H1 (cell line): ENCODE measurements around the gene UBL4B. TPM values are rescaled to one million over a fixed set of nuclear protein-coding genes. Genes with fewer than 3 reads are reported as not detected.

Experiments used
- CTCF ChIA-PET: fragments of 300-600 bp; sonication (Branson Sonifier 250); formaldehyde crosslinking; loops from one replicate; lab custom pipeline; 2021; ENCODE audit not compliant: partially characterized antibody; lab: Charles Lee
- POLR2A ChIA-PET: fragments of 300-600 bp; sonication (Branson Sonifier 250); formaldehyde crosslinking; loops from one replicate; lab custom pipeline; 2021; ENCODE audit warnings: inconsistent platforms; ENCODE audit not compliant: partially characterized antibody; lab: Charles Lee
- DNase-seq, 2 experiments: peaks; one replicate each; pipeline versions ENCODE4 v3.0.0 to v3.0.0-alpha.2; 2010 to 2022; ENCODE audit warnings: low spot score in 2 of 2, low read depth in 1 of 2, mixed read lengths in 1 of 2
- FAIRE-seq: peaks from 2 replicates; lab custom pipeline; 2011; peaks lifted over from hg19 to GRCh38; lab: Jason Lieb, UNC
- H2AFZ ChIP-seq: 2 replicates; pipeline ENCODE4 v1.8.1; 2012; ENCODE audit warnings: low read length, inconsistent platforms
- H2AK5ac ChIP-seq: 2 replicates; pipeline ENCODE4 v1.6.1; 2013; ENCODE audit warnings: low read depth, low read length
- H2BK120ac ChIP-seq: replicated peaks from 2 replicates; pipeline ENCODE3; 2013; ENCODE audit warnings: low read depth, low read length, inconsistent platforms
- H2BK12ac ChIP-seq: 2 replicates; pipeline ENCODE4 v1.6.1; 2013; ENCODE audit warnings: low read depth, low read length
- H2BK15ac ChIP-seq: 2 replicates; pipeline ENCODE4 v1.6.1; 2013; ENCODE audit warnings: low read length
- H2BK20ac ChIP-seq: 2 replicates; pipeline ENCODE4 v1.6.1; 2013; ENCODE audit warnings: low read length
- H2BK5ac ChIP-seq: 2 replicates; pipeline ENCODE4 v1.6.1; 2013; ENCODE audit warnings: low read depth, low read length
- H3K14ac ChIP-seq: 2 replicates; pipeline ENCODE4 v1.6.1; 2013; ENCODE audit warnings: inconsistent platforms; ENCODE audit not compliant: insufficient read length
- H3K18ac ChIP-seq: 2 replicates; pipeline ENCODE4 v1.6.1; 2013; ENCODE audit warnings: low read length; ENCODE audit errors: extremely low read depth
- H3K23ac ChIP-seq: 2 replicates; pipeline ENCODE4 v1.6.1; 2013; ENCODE audit warnings: inconsistent platforms; ENCODE audit not compliant: insufficient read length
- H3K23me2 ChIP-seq: 2 replicates; pipeline ENCODE4 v1.6.1; 2013; ENCODE audit warnings: low read depth, low read length
- H3K27ac ChIP-seq: 2 replicates; pipeline ENCODE4 v1.6.1; 2011; ENCODE audit warnings: low read depth, low read length, inconsistent platforms
- H3K27me3 ChIP-seq, 4 experiments: replicated peaks in 1 of 4; 1 replicate in 1 of 4; 2 replicates in 3 of 4; pipeline versions ENCODE4 v1.6.1 to v1.8.1; 2011 to 2013; ENCODE audit warnings: low read length in 3 of 4, mild to moderate bottlenecking in 3 of 4, inconsistent platforms in 2 of 4, mixed read lengths in 2 of 4, moderate library complexity in 1 of 4; ENCODE audit not compliant: control insufficient read depth in 3 of 4, insufficient read depth in 3 of 4; ENCODE audit errors: extremely low read depth in 1 of 4
- H3K36me3 ChIP-seq, 4 experiments: 2 replicates each; pipeline versions ENCODE4 v1.6.1 to v1.8.1; 2011 to 2013; ENCODE audit warnings: mild to moderate bottlenecking in 4 of 4, low read length in 3 of 4, moderate library complexity in 2 of 4, control low read depth in 1 of 4, inconsistent platforms in 1 of 4; ENCODE audit not compliant: insufficient read depth in 4 of 4, control insufficient read depth in 2 of 4
- H3K4ac ChIP-seq: replicated peaks from 2 replicates; pipeline ENCODE3; 2013; ENCODE audit warnings: low read length, low read depth, mixed read lengths, inconsistent platforms; ENCODE audit not compliant: insufficient read length
- H3K4me1 ChIP-seq, 4 experiments: replicated peaks in 1 of 4; 1 replicate in 1 of 4; 2 replicates in 3 of 4; pipeline versions ENCODE4 v1.6.1 to v1.8.1; 2011 to 2013; ENCODE audit warnings: low read length in 3 of 4, inconsistent platforms in 2 of 4, mixed read lengths in 1 of 4; ENCODE audit not compliant: insufficient read depth in 4 of 4, control insufficient read depth in 3 of 4
- H3K4me2 ChIP-seq, 2 experiments: 2 replicates each; pipeline versions ENCODE4 v1.6.1 to v1.8.1; 2011 to 2013; ENCODE audit warnings: low read depth in 2 of 2, low read length in 2 of 2, control low read depth in 1 of 2, inconsistent platforms in 1 of 2, mild to moderate bottlenecking in 1 of 2; ENCODE audit not compliant: insufficient read depth in 1 of 2
- H3K4me3 ChIP-seq, 4 experiments: fragments of 200-600, 300-600 bp in 1 of 4; sonication (generic), shearing (Covaris generic), sonication (Bioruptor Twin) in 1 of 4; 2 replicates each; pipeline versions ENCODE4 v1.5.1 to v1.8.1; 2011 to 2016; ENCODE audit warnings: low read length in 4 of 4, low read depth in 3 of 4, control low read depth in 2 of 4, inconsistent platforms in 2 of 4, mild to moderate bottlenecking in 2 of 4, mixed read lengths in 1 of 4, moderate library complexity in 1 of 4; ENCODE audit not compliant: insufficient read depth in 2 of 4; ENCODE audit errors: extremely low read depth in 1 of 4
- H3K56ac ChIP-seq: replicated peaks from 2 replicates; pipeline ENCODE3; 2013; ENCODE audit warnings: low read depth, mild to moderate bottlenecking, mixed read lengths, low read length, inconsistent platforms; ENCODE audit not compliant: insufficient read length
- H3K79me1 ChIP-seq: 2 replicates; pipeline ENCODE4 v1.6.1; 2013; ENCODE audit warnings: low read depth, low read length, control low read depth
- H3K79me2 ChIP-seq, 2 experiments: 2 replicates each; pipeline versions ENCODE4 v1.6.1 to v1.8.1; 2012 to 2013; ENCODE audit warnings: low read length in 2 of 2, mild to moderate bottlenecking in 2 of 2, inconsistent platforms in 1 of 2; ENCODE audit not compliant: insufficient read depth in 2 of 2, control insufficient read depth in 1 of 2
- H3K9ac ChIP-seq, 4 experiments: replicated peaks in 1 of 4; 1 replicate in 1 of 4; 2 replicates in 3 of 4; pipeline versions ENCODE4 v1.6.1 to v1.8.1; 2011 to 2013; ENCODE audit warnings: low read depth in 3 of 4, low read length in 3 of 4, control low read depth in 2 of 4, mild to moderate bottlenecking in 2 of 4, moderate library complexity in 2 of 4, inconsistent platforms in 1 of 4; ENCODE audit errors: extremely low read depth in 1 of 4
- H3K9me3 ChIP-seq, 2 experiments: 2 replicates each; pipeline versions ENCODE4 v1.6.1 to v1.8.1; 2012 to 2013; ENCODE audit warnings: mild to moderate bottlenecking in 2 of 2, moderate library complexity in 2 of 2, control low read depth in 1 of 2, inconsistent platforms in 1 of 2, low read depth in 1 of 2, low read length in 1 of 2, mixed read lengths in 1 of 2; ENCODE audit not compliant: insufficient read depth in 2 of 2
- H4K20me1 ChIP-seq, 2 experiments: replicated peaks in 1 of 2; 2 replicates each; pipeline versions ENCODE3 to v1.8.1; 2011 to 2013; ENCODE audit warnings: inconsistent platforms in 2 of 2, low read length in 2 of 2, mild to moderate bottlenecking in 1 of 2; ENCODE audit not compliant: insufficient read depth in 2 of 2, control insufficient read depth in 1 of 2
- H4K5ac ChIP-seq: 2 replicates; pipeline ENCODE4 v1.6.1; 2013; ENCODE audit warnings: low read length, low read depth, mixed read lengths, inconsistent platforms; ENCODE audit not compliant: insufficient read length
- H4K8ac ChIP-seq: 2 replicates; pipeline ENCODE4 v1.8.0; 2013; ENCODE audit warnings: mild to moderate bottlenecking, moderate library complexity, low read length, inconsistent platforms; ENCODE audit not compliant: insufficient read depth; ENCODE audit errors: extremely low read depth
- H4K91ac ChIP-seq: replicated peaks from 2 replicates; pipeline ENCODE3; 2013; ENCODE audit warnings: low read length, mixed read lengths, inconsistent platforms; ENCODE audit not compliant: insufficient read length
- ASH2L ChIP-seq: fragments of 200-600, 300-600 bp; sonication (generic); IDR thresholded peaks from one replicate; pipeline ENCODE4 v1.7.1; 2017; ENCODE audit warnings: low read length
- BRCA1 ChIP-seq: IDR thresholded peaks from 2 replicates; pipeline ENCODE4 v1.6.1; 2012; ENCODE audit warnings: low read depth, low read length, improper control_type of control experiment
- FOSL1 ChIP-seq: IDR thresholded peaks from 2 replicates; pipeline ENCODE4 v1.6.1; 2011; ENCODE audit warnings: mild to moderate bottlenecking, low read depth, low read length, moderate library complexity; ENCODE audit not compliant: insufficient read depth
- JUN ChIP-seq: IDR thresholded peaks from 2 replicates; pipeline ENCODE4 v1.6.1; 2011; ENCODE audit warnings: low read depth, mild to moderate bottlenecking, improper control_type of control experiment, low read length
- KDM1A ChIP-seq: fragments of 200-600, 300-600 bp; sonication (generic); IDR thresholded peaks from 2 replicates; pipeline ENCODE4 v1.7.1; 2016; ENCODE audit warnings: mild to moderate bottlenecking, low read length, borderline replicate concordance
- NANOG ChIP-seq: IDR thresholded peaks from 2 replicates; pipeline ENCODE4 v1.6.1; 2011; ENCODE audit warnings: low read length, low read depth, mild to moderate bottlenecking, inconsistent platforms; ENCODE audit not compliant: insufficient read depth, poor library complexity, severe bottlenecking
- SUZ12 ChIP-seq: fragments of 200-600 bp; sonication (generic); IDR thresholded peaks from 2 replicates; pipeline ENCODE4 v1.6.1; 2012; ENCODE audit warnings: mild to moderate bottlenecking, inconsistent platforms, low read length, moderate library complexity, mixed read lengths
- TAF1 ChIP-seq: IDR thresholded peaks from 2 replicates; pipeline ENCODE4 v1.6.1; 2011; ENCODE audit warnings: mild to moderate bottlenecking, low read depth, low read length
- ZNF274 ChIP-seq: IDR thresholded peaks from 2 replicates; pipeline ENCODE4 v1.7.0; 2012; ENCODE audit warnings: low read length, borderline replicate concordance; ENCODE audit errors: extremely low read depth
- WGBS, 2 experiments: shearing (Covaris generic) in 1 of 2; methylation state at CpG; one replicate each; pipeline versions ENCODE4 v1.1.6 to v1.1.7; 2013 to 2015; ENCODE audit warnings: low lambda C conversion rate in 2 of 2, mixed read lengths in 2 of 2, inconsistent platforms in 1 of 2, low coverage in 1 of 2, missing lambda C conversion rate in 1 of 2; ENCODE audit not compliant: insufficient replicate concordance in 2 of 2, insufficient coverage in 1 of 2, insufficient read length in 1 of 2; ENCODE audit errors: extremely low coverage in 1 of 2, missing lambda C conversion rate in 1 of 2; 5-methylcytosine and 5-hydroxymethylcytosine counted together
- polyA plus RNA-seq, 7 experiments: library from polyadenylated mRNA; depleted of rRNA in 3 of 7; stranded (reverse) in 5 of 7; unstranded in 2 of 7; fragments of >200 nt in 5 of 7; fragments of 200-250 nt in 2 of 7; gene quantifications; 1 replicate in 5 of 7; 2 replicates in 1 of 7; 4 replicates in 1 of 7; pipeline versions ENCODE4 v1.2.1 to v1.2.3, GENCODE V29; 2011 to 2013; ENCODE audit warnings: missing spikeins in 2 of 7, mixed read lengths in 2 of 7
- total RNA-seq: library from RNA; stranded (reverse); fragmentation: NEBNext Ultra II Directional; extraction: Animal tissue kit (Norgen Biotek cat#: 25700); gene quantifications from 2 replicates; pipeline ENCODE4 v1.2.1, GENCODE V29; 2021
- TF ChIP-seq, protein P1 (sequence below), 3 experiments: IDR thresholded peaks; 1 replicate in 2 of 3; 2 replicates in 1 of 3; pipeline versions ENCODE4 v1.5.1 to v1.6.1; 2011; ENCODE audit warnings: low read length in 3 of 3, mild to moderate bottlenecking in 3 of 3, inconsistent platforms in 2 of 3, low read depth in 1 of 3, moderate library complexity in 1 of 3; ENCODE audit not compliant: insufficient read depth in 1 of 3; ENCODE audit errors: control extremely low read depth in 1 of 3

The UBL4B gene
- total and polyA plus RNA-seq, 2 of the 8 experiments (the other 6 are each of a cell fraction or from before 2014, with no cell fraction given), result 0.11 TPM; not detected in 1

DNA sequence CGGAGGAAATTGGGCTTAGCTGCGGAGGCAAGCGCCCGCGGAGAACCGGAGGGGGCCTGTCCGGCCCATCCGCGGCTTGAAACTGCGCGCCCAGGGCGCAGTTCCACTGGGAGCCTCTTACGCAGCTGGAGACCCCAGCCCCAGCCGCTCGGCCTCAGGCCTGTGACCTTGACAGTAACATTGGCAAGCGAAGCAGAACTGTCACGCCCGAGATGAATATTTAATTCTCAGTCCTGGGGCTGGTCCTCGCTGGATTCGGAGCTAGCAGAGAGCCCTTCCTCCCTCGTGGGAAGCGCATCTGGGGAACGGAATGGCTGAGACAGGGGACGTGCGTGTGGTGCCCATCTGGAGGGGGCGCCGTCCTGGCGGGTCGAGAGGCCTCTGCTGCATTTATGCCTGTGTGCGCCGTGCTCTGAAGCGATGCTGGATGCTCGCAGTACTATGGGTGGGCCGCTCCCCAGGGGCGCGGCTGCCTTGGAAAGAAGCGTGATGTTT, 39.0 kb downstream of the UBL4B start:
- no peak overlapping the region for H2AFZ ChIP-seq
- no peak overlapping the region for H2BK20ac ChIP-seq
- peaks cover 4 to 5% of the 10 kb centered on the region in 2 experiments for H4K20me1 ChIP-seq
- H3K9ac ChIP-seq, result no peak overlapping the region
- H4K8ac ChIP-seq, result no peak overlapping the region; the same call in 1 of the 2 replicates
- H2BK15ac ChIP-seq, result no peak overlapping the region
- H3K18ac ChIP-seq, result no peak overlapping the region
- H2BK12ac ChIP-seq, result no peak overlapping the region
- no peaks in the 10 kb centered on the region for H3K9me3 ChIP-seq
- H3K79me2 ChIP-seq, result no peaks in the 10 kb centered on the region
- H3K79me1 ChIP-seq, result no peaks in the 10 kb centered on the region
- no peak overlapping the region for H3K4ac ChIP-seq
- no peak overlapping the region for H3K14ac ChIP-seq
- no peak overlapping the region for H2BK120ac ChIP-seq
- peak overlapping the region; percentile 30 to 65 (median 44); a peak in 7 of 8 replicates for H3K4me3 ChIP-seq
- H3K23ac ChIP-seq, result no peak overlapping the region
- no peak overlapping the region for H4K91ac ChIP-seq
- peaks cover 12% of the 10 kb centered on the region; the same call in 1 of the 2 replicates for H3K23me2 ChIP-seq
- FAIRE-seq (no peak), DNase-seq (no peak)
- H3K27ac ChIP-seq, result no peak overlapping the region
- 20% methylated on average over 37 of the region's 37 CpGs; no CpG with 5 or more reads in 1 of the 2 experiments for WGBS, 2 experiments
- H3K4me2 ChIP-seq, result peak overlapping the region; percentile 53 to 92
- H3K27me3 ChIP-seq, result peaks cover 37 to 88% (median 68%) of the 10 kb centered on the region in 4 experiments
- H2BK5ac ChIP-seq, result no peak overlapping the region
- ChIA-PET CTCF (interaction anchor here (1.0 to 3.4 kb wide), 10 partner anchors 12 to 309 kb away, joined by 3 to 19 read pairs (median 4); no protein-coding TSS in a partner anchor), POLR2A (interaction anchor here (1.6 kb wide), 1 partner anchor 11 kb away, joined by 4 read pairs; no protein-coding TSS in a partner anchor)
- H3K56ac ChIP-seq, result no peak overlapping the region
- H4K5ac ChIP-seq, result no peak overlapping the region
- H3K4me1 ChIP-seq, result peaks cover 0 to 5% (median 2%) of the 10 kb centered on the region in 4 experiments; a peak in 3 of 7 replicates
- no peak overlapping the region for H2AK5ac ChIP-seq
- peaks cover 0 to 6% (median 0%) of the 10 kb centered on the region in 4 experiments; a peak in 1 of 8 replicates for H3K36me3 ChIP-seq
- no peak for TF ChIP-seq FOSL1
- no peak for TF ChIP-seq BRCA1
- TF ChIP-seq, protein P1, sequence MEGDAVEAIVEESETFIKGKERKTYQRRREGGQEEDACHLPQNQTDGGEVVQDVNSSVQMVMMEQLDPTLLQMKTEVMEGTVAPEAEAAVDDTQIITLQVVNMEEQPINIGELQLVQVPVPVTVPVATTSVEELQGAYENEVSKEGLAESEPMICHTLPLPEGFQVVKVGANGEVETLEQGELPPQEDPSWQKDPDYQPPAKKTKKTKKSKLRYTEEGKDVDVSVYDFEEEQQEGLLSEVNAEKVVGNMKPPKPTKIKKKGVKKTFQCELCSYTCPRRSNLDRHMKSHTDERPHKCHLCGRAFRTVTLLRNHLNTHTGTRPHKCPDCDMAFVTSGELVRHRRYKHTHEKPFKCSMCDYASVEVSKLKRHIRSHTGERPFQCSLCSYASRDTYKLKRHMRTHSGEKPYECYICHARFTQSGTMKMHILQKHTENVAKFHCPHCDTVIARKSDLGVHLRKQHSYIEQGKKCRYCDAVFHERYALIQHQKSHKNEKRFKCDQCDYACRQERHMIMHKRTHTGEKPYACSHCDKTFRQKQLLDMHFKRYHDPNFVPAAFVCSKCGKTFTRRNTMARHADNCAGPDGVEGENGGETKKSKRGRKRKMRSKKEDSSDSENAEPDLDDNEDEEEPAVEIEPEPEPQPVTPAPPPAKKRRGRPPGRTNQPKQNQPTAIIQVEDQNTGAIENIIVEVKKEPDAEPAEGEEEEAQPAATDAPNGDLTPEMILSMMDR (IDR thresholded peaks at IDR 0.05; ENCODE audit: control extremely low read depth in 1 of 3, insufficient read depth in 1 of 3, low read depth in 1 of 3, low read length in 3 of 3), result peak in 1 of 3 experiments; percentile 15; a peak in 1 of 4 replicates
- TF ChIP-seq JUN, result no peak
- no peak for TF ChIP-seq TAF1
- no peak for TF ChIP-seq ZNF274
- no peak for TF ChIP-seq KDM1A
- no peak for TF ChIP-seq NANOG
- peak; percentile 52; the same call in 1 of the 2 replicates for TF ChIP-seq SUZ12
- TF ChIP-seq ASH2L, result no peak
